SH-SY5Y (cell line): ENCODE results near the gene CIROP.

Experiments
- GATA2 ChIP-seq: IDR thresholded peaks from 2 replicates; pipeline ENCODE4 v1.6.1; 2011; ENCODE audit warnings: mild to moderate bottlenecking, low read depth, low read length
- GATA3 ChIP-seq: IDR thresholded peaks from 2 replicates; pipeline ENCODE4 v1.6.1; 2011; ENCODE audit warnings: low read depth, mild to moderate bottlenecking, low read length, moderate library complexity

The CIROP gene

GRCh38 chr14:23140371-23140770, 35.6 kb upstream of the CIROP start:
- no peak for TF ChIP-seq GATA2
- TF ChIP-seq GATA3: no peak

- TF ChIP-seq GATA2 (no peak), GATA3 (no peak)
Observed at GRCh38 chr14:23139874-23140273, 35.1 kb upstream of the CIROP start.

- TF ChIP-seq GATA2 (no peak), GATA3 (no peak)
Observed at GRCh38 chr14:23137813-23138535, 33.2 kb upstream of the CIROP start.

GRCh38 chr14:23137192-23137812, 32.5 kb upstream of the CIROP start:
- TF ChIP-seq GATA3 (no peak), GATA2 (no peak)

- TF ChIP-seq GATA2: no peak
- no peak for TF ChIP-seq GATA3
Observed at GRCh38 chr14:23136566-23137133, 31.9 kb upstream of the CIROP start.

- TF ChIP-seq GATA3: no peak
- no peak for TF ChIP-seq GATA2
Observed at GRCh38 chr14:23132970-23133369, 28.2 kb upstream of the CIROP start.

GRCh38 chr14:23131482-23131881, 26.7 kb upstream of the CIROP start:
- TF ChIP-seq GATA3 (no peak), GATA2 (no peak)

- TF ChIP-seq GATA2 (no peak), GATA3 (no peak)
Observed at GRCh38 chr14:23130871-23131270, 26.1 kb upstream of the CIROP start.

GRCh38 chr14:23129759-23130316, 25.0 kb upstream of the CIROP start:
- TF ChIP-seq GATA2 (no peak), GATA3 (no peak)

- TF ChIP-seq GATA3 (no peak), GATA2 (no peak)
Observed at GRCh38 chr14:23128969-23129758, 24.4 kb upstream of the CIROP start.

- TF ChIP-seq GATA2: no peak
- TF ChIP-seq GATA3: no peak
Observed at GRCh38 chr14:23127861-23128260, 23.1 kb upstream of the CIROP start.

GRCh38 chr14:23126548-23127278, 21.9 kb upstream of the CIROP start:
- TF ChIP-seq GATA2 (no peak), GATA3 (no peak)

- TF ChIP-seq GATA3 (no peak), GATA2 (no peak)
Observed at GRCh38 chr14:23125933-23126524, 21.2 kb upstream of the CIROP start.

- TF ChIP-seq GATA2: no peak
- TF ChIP-seq GATA3: no peak
Observed at GRCh38 chr14:23125011-23125410, 20.2 kb upstream of the CIROP start.

GRCh38 chr14:23124337-23124954, 19.7 kb upstream of the CIROP start:
- TF ChIP-seq GATA2 (no peak), GATA3 (no peak)
